HepG2 (cell line): Measurements from ENCODE around the gene UBE2E1. TPM values are rescaled to one million over a fixed set of nuclear protein-coding genes. Genes with fewer than 3 reads are reported as not detected.

Experiments
- ATAC-seq: fragments of 200-7000 bp; cut with Tn5 transposase; 3 replicates; pipeline ENCODE4 v1.9.1; 2020; ENCODE audit warnings: mild to moderate bottlenecking, moderate library complexity
- BruUV-seq: library from RNA; stranded (reverse); fragments of 400-500 nt; replicated peaks from 2 replicates; lab custom pipeline; 2021; lab: Mats Ljungman, UMichigan
- CTCF ChIA-PET: fragments of 300-600 bp; formaldehyde crosslinking; extraction: SDS; loops from one replicate; lab custom pipeline; 2021; ENCODE audit warnings: low total read pairs, inconsistent platforms, low intra/inter-chr PET ratio; lab: Yijun Ruan, JAX
- POLR2A ChIA-PET: fragments of 350-600 bp; sonication (Branson Sonifier 250); formaldehyde crosslinking; loops from one replicate; lab custom pipeline; 2020; ENCODE audit warnings: antibody characterized with exemption, inconsistent platforms; lab: Yijun Ruan, JAX
- DNase-seq: peaks from one replicate; pipeline ENCODE4 v3.0.0-alpha.2; 2015; ENCODE audit warnings: low spot score
- FAIRE-seq: peaks from 3 replicates; lab custom pipeline; 2011; peaks lifted over from hg19 to GRCh38; lab: Jason Lieb, UNC
- H2AFZ ChIP-seq: one replicate; pipeline ENCODE4 v1.6.1; 2011; ENCODE audit warnings: low read length, inconsistent platforms
- H3K27ac ChIP-seq: fragments of 300-600 bp; 3 replicates; pipeline ENCODE4 v1.8.0; 2011; ENCODE audit warnings: mixed run types, mild to moderate bottlenecking, mixed read lengths, low read length, inconsistent platforms; ENCODE audit not compliant: insufficient read depth; ENCODE audit errors: extremely low read length
- H3K27me3 ChIP-seq, 2 experiments: fragments of 200-600 bp in 1 of 2; 2 replicates in 1 of 2; 3 replicates in 1 of 2; pipeline versions ENCODE4 v1.6.0 to v1.8.0; 2011; ENCODE audit warnings: low read length in 2 of 2, mild to moderate bottlenecking in 2 of 2, moderate library complexity in 2 of 2, inconsistent platforms in 1 of 2; ENCODE audit not compliant: insufficient read depth in 2 of 2, control insufficient read depth in 1 of 2
- H3K36me3 ChIP-seq, 2 experiments: fragments of 200-600 bp in 1 of 2; replicated peaks in 1 of 2; 2 replicates in 1 of 2; 3 replicates in 1 of 2; pipeline versions ENCODE4 v1.5.1 to v1.8.0; 2011; ENCODE audit warnings: low read length in 2 of 2, inconsistent platforms in 1 of 2; ENCODE audit not compliant: insufficient read depth in 2 of 2, control insufficient read depth in 1 of 2
- H3K4me1 ChIP-seq: 2 replicates; pipeline ENCODE4 v1.5.1; 2012; ENCODE audit warnings: low read length, inconsistent platforms; ENCODE audit not compliant: insufficient read depth
- H3K4me2 ChIP-seq: 2 replicates; pipeline ENCODE4 v1.6.0; 2011; ENCODE audit warnings: low read depth, low read length, inconsistent platforms
- H3K4me3 ChIP-seq, 3 experiments: fragments of 200-600 bp in 1 of 3; sonication (generic), shearing (Covaris generic) in 1 of 3; replicated peaks in 1 of 3; 2 replicates each; pipeline ENCODE4 v1.5.1; 2011 to 2016; ENCODE audit warnings: low read length in 3 of 3, inconsistent platforms in 2 of 3, low read depth in 2 of 3, mild to moderate bottlenecking in 2 of 3, control low read depth in 1 of 3, mixed read lengths in 1 of 3; ENCODE audit not compliant: insufficient read depth in 1 of 3
- H3K79me2 ChIP-seq: one replicate; pipeline ENCODE4 v1.6.1; 2011; ENCODE audit warnings: low read length, inconsistent platforms; ENCODE audit not compliant: insufficient read depth
- H3K9ac ChIP-seq: 2 replicates; pipeline ENCODE4 v1.6.0; 2011; ENCODE audit warnings: mild to moderate bottlenecking, low read depth, low read length, inconsistent platforms; ENCODE audit not compliant: insufficient read depth
- H3K9me3 ChIP-seq: 2 replicates; pipeline ENCODE4 v1.5.1; 2012; ENCODE audit warnings: mild to moderate bottlenecking, low read length
- H4K20me1 ChIP-seq: 2 replicates; pipeline ENCODE4 v1.6.0; 2011; ENCODE audit warnings: inconsistent platforms, mild to moderate bottlenecking, low read length, moderate library complexity; ENCODE audit not compliant: insufficient read depth
- ARID4A ChIP-seq: sonication (generic); formaldehyde crosslinking; IDR thresholded peaks from 2 replicates; pipeline ENCODE4 v1.5.0; 2020; ENCODE audit warnings: mild to moderate bottlenecking, missing genetic modification reagents, borderline replicate concordance
- ATF1 ChIP-seq: IDR thresholded peaks from 2 replicates; pipeline ENCODE4 v1.6.1; 2016; ENCODE audit warnings: mild to moderate bottlenecking, control low read depth
- FOXA3 ChIP-seq: IDR thresholded peaks from 2 replicates; pipeline ENCODE4 v1.6.1; 2016; ENCODE audit warnings: missing genetic modification reagents, missing compliant biosample characterization
- GTF2F1 ChIP-seq: fragments of 150-350 bp; IDR thresholded peaks from 2 replicates; pipeline ENCODE4 v1.6.1; 2014; ENCODE audit warnings: low read length
- ONECUT2 ChIP-seq: sonication (generic); formaldehyde crosslinking; IDR thresholded peaks from 2 replicates; pipeline ENCODE4 v1.4.0; 2020; ENCODE audit warnings: missing genetic modification reagents
- RNF219 ChIP-seq: sonication (generic); formaldehyde crosslinking; IDR thresholded peaks from 2 replicates; pipeline ENCODE4 v1.5.0; 2020; ENCODE audit warnings: mild to moderate bottlenecking, missing genetic modification reagents
- ZNF335 ChIP-seq: sonication (generic); formaldehyde crosslinking; IDR thresholded peaks from 2 replicates; pipeline ENCODE4 v1.4.0; 2020; ENCODE audit warnings: missing genetic modification reagents
- ZNF687 ChIP-seq: sonication (generic); formaldehyde crosslinking; IDR thresholded peaks from 2 replicates; pipeline ENCODE4 v1.5.1; 2020; ENCODE audit warnings: mild to moderate bottlenecking, missing genetic modification reagents, moderate library complexity
- ZNF746 ChIP-seq: sonication (generic); formaldehyde crosslinking; IDR thresholded peaks from 2 replicates; pipeline ENCODE4 v1.8.0; 2022; ENCODE audit warnings: mild to moderate bottlenecking, missing genetic modification reagents
- WGBS: methylation state at CpG from one replicate; pipeline ENCODE4 v1.1.6; 2017; ENCODE audit warnings: low lambda C conversion rate; 5-methylcytosine and 5-hydroxymethylcytosine counted together
- in situ Hi-C: cut with HindIII; loops from 2 replicates; pipeline ENCODE4 v1.10.0; 2017; ENCODE audit warnings: low pct_unique_long_range_greater_than_20kb; ENCODE audit not compliant: extremely low pct_ligation_motif_present
- intact Hi-C: fragments of 100-400 bp; cut with micrococcal nuclease; formaldehyde crosslinking; loops from one replicate; pipeline ENCODE4 v1.10.0; 2022; ENCODE audit not compliant: unreplicated experiment
- polyA plus RNA-seq, 8 experiments: library from polyadenylated mRNA; depleted of rRNA in 3 of 8; stranded (reverse) in 7 of 8; unstranded in 1 of 8; fragments of >200 nt; fragmentation: Illumina TruSeq in 4 of 8; extraction: Trizol in 4 of 8; gene quantifications; 2 replicates each; pipeline versions ENCODE4 v1.2.1 to v1.2.3, GENCODE V29; 2011 to 2016; ENCODE audit warnings: low read depth in 4 of 8, missing spikeins in 1 of 8, mixed read lengths in 1 of 8; ENCODE audit not compliant: insufficient read depth in 1 of 8
- total RNA-seq, 5 experiments: library from RNA; depleted of rRNA; stranded (reverse); fragments of >200 nt; fragmentation: Illumina TruSeq; extraction: Trizol; gene quantifications; 2 replicates each; pipeline ENCODE4 v1.2.3, GENCODE V29; 2016; ENCODE audit warnings: low read depth in 1 of 5

UBE2E1 gene
- total and polyA plus RNA-seq, 2 of the 13 experiments (the other 11 are each of a cell fraction or from before 2014, with no cell fraction given): 55.4 to 61.8 TPM

GRCh38 chr3:23913873-23914743 lies 108.4 kb downstream of the UBE2E1 start:
- peak overlapping the region in 1 of 3 experiments; percentile 23; a peak in 2 of 6 replicates for H3K4me3 ChIP-seq
- no TSS peak for BruUV-seq
- in situ Hi-C loops (no loop called here), intact Hi-C loops (no loop called here)
- FAIRE-seq (no peak), DNase-seq (no peak), ATAC-seq (peak; percentile 1; the same call in 1 of the 3 replicates)
- CTCF ChIA-PET: no interaction called here
- no peaks in the 10 kb centered on the region for H3K9me3 ChIP-seq
- H3K36me3 ChIP-seq: peaks cover 1 to 15% of the 10 kb centered on the region in 2 experiments; a peak in 1 of 5 replicates
- POLR2A ChIA-PET: interaction anchor here (0.6 to 1.1 kb wide), 3 partner anchors 10 to 104 kb away, joined by 3 to 4 read pairs (median 4); no protein-coding TSS in a partner anchor
- no peaks in the 10 kb centered on the region; a peak in 1 of 5 replicates for H3K27me3 ChIP-seq
- peaks cover 23% of the 10 kb centered on the region for H4K20me1 ChIP-seq
- no peak overlapping the region for H2AFZ ChIP-seq
- 39% methylated on average over 3 of the region's 3 CpGs for WGBS
- peak overlapping the region; percentile 76 for H3K4me2 ChIP-seq
- no peak overlapping the region for H3K27ac ChIP-seq
- peaks cover 56% of the 10 kb centered on the region for H3K79me2 ChIP-seq
- no peak overlapping the region for H3K9ac ChIP-seq
- H3K4me1 ChIP-seq: peaks cover 35% of the 10 kb centered on the region
- TF ChIP-seq ZNF687: no peak
- TF ChIP-seq ATF1 (CRISPR knock-in tag): 0 out of 2 replicates have a peak, but pooled peaks have one; percentile 25
- TF ChIP-seq ZNF746 (CRISPR knock-in tag): no peak
- no peak for TF ChIP-seq ZNF335 (CRISPR knock-in tag)
- no peak for TF ChIP-seq RNF219
- TF ChIP-seq ONECUT2 (CRISPR knock-in tag): peak; percentile 19; the same call in 1 of the 2 replicates
- TF ChIP-seq ARID4A: no peak
- peak; percentile 31 for TF ChIP-seq FOXA3 (CRISPR knock-in tag)
- no peak for TF ChIP-seq GTF2F1
